ENCODE results near the gene ITIH4. TPM values are rescaled to one million over a fixed set of nuclear protein-coding genes. Genes with fewer than 3 reads are reported as not detected.

ITIH4 gene
- total RNA-seq, 1 donor from 2014 or later: 9.8 TPM

DNA sequence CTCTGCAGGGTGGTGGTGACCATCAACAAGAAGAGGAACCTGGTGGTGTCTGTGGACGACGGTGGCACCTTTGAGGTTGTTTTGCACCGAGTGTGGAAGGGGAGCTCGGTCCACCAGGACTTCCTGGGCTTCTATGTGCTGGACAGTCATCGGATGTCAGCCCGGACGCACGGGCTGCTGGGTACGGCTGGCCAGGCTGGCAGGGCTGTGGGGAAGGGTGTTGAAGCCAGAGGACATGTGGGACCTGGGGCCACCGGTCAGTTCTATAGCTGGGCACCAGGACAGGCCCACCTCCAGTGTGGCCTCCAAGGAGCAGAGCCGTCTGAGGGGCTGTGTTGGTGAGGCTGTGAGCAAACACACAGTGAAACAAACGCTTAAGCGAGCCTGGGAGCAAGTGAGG, 39.7 kb downstream of the ITIH4 start:
- Histone ChIP-seq H3K36me3 (no peaks in the 10 kb centered on the region), H3K27me3 (no peaks in the 10 kb centered on the region), H3K4me3 (no peak overlapping the region), H3K9me3 (no peaks in the 10 kb centered on the region), H3K27ac (no peak overlapping the region), H3K4me1 (no peaks in the 10 kb centered on the region)
- TF ChIP-seq, protein P1, sequence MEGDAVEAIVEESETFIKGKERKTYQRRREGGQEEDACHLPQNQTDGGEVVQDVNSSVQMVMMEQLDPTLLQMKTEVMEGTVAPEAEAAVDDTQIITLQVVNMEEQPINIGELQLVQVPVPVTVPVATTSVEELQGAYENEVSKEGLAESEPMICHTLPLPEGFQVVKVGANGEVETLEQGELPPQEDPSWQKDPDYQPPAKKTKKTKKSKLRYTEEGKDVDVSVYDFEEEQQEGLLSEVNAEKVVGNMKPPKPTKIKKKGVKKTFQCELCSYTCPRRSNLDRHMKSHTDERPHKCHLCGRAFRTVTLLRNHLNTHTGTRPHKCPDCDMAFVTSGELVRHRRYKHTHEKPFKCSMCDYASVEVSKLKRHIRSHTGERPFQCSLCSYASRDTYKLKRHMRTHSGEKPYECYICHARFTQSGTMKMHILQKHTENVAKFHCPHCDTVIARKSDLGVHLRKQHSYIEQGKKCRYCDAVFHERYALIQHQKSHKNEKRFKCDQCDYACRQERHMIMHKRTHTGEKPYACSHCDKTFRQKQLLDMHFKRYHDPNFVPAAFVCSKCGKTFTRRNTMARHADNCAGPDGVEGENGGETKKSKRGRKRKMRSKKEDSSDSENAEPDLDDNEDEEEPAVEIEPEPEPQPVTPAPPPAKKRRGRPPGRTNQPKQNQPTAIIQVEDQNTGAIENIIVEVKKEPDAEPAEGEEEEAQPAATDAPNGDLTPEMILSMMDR (IDR thresholded peaks at IDR 0.05): no peak
- intact Hi-C loops (cut with DNase I): no loop called here
- DNase-seq (ENCODE audit: low spot score in 2 of 2): no peak

- Histone ChIP-seq H3K4me3 (no peak overlapping the region), H3K4me1 (no peaks in the 10 kb centered on the region), H3K36me3 (no peaks in the 10 kb centered on the region), H3K9me3 (no peaks in the 10 kb centered on the region), H3K27ac (no peak overlapping the region), H3K27me3 (no peaks in the 10 kb centered on the region)
- intact Hi-C loops (cut with DNase I): no loop called here
- TF ChIP-seq, protein P1 (IDR thresholded peaks at IDR 0.05): no peak
- DNase-seq (ENCODE audit: low spot score in 2 of 2): no peak
These were observed 40.1 kb downstream of the ITIH4 start for GRCh38 chr3:52790337-52790736.

DNA sequence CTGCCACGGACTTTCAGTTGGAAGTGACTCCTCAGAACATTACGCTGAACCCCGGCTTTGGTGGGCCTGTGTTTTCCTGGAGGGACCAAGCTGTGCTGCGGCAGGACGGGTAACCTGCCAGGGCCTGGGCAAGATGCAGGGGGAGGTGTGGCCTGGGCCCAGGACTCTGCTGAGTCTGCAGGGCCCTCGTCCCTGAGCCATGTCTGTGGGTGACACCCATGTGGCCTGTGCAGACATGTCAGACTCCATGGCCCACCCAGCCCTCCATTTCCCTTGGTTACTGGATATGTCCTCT, 40.8 kb downstream of the ITIH4 start:
- TF ChIP-seq, protein P1 (IDR thresholded peaks at IDR 0.05): no peak
- Histone ChIP-seq H3K27me3 (no peaks in the 10 kb centered on the region), H3K36me3 (no peaks in the 10 kb centered on the region), H3K4me1 (no peaks in the 10 kb centered on the region), H3K9me3 (no peaks in the 10 kb centered on the region), H3K4me3 (no peak overlapping the region), H3K27ac (no peak overlapping the region)
- intact Hi-C loops (cut with DNase I): no loop called here
- DNase-seq (ENCODE audit: low spot score in 2 of 2): no peak

GRCh38 chr3:52788890-52789745, 41.4 kb downstream of the ITIH4 start:
- intact Hi-C loops (cut with DNase I): no loop called here
- H3K36me3 ChIP-seq: no peaks in the 10 kb centered on the region
- TF ChIP-seq, protein P1 (IDR thresholded peaks at IDR 0.05): no peak
- no peak for DNase-seq (ENCODE audit: low spot score in 2 of 2)
- no peaks in the 10 kb centered on the region for H3K27me3 ChIP-seq
- H3K4me3 ChIP-seq: no peak overlapping the region
- no peaks in the 10 kb centered on the region for H3K9me3 ChIP-seq
- H3K27ac ChIP-seq: no peak overlapping the region
- no peaks in the 10 kb centered on the region for H3K4me1 ChIP-seq

DNA sequence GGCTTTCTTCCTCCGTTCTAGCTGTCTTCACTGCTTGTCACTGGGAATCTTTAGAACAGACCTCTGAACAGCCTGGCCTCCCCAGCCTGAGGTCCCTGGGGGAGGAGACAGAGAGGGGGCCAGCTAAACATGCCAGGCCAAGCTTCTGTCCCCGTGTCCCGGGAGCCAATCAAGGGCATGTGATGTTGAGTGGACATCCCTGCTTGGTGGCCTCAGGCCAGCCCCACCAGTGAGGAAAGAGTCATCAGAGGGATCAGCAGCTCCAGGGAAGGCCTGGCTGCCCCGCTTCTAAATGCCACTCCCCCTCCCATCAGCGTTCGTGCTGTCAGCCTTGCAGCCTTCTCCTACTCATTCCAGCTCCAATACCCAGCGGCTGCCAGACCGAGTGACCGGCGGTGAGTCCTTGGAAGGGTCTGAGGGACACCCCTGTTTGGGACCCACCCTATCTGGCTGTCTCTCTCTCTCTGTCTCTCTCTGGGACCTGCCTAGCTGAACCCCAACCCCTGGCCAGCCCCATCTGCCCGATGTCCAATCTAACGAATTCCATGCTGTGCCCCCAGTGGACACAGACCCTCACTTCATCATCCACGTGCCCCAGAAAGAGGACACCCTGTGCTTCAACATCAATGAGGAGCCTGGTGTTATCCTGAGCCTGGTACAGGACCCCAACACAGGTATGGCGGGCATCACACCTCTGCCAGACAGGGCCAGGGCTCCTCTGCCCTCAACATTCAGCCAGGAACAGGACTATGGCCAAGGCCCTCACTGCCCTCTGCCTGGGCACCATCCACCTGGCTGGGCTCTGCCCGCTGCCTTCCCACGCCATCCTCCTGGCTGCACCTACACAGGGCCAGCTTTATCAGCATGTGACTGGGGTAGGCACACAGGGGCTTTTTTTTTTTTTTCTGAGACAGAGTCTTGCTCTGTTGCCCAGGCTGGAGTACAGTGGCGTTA, 42.5 kb downstream of the ITIH4 start:
- intact Hi-C loops (cut with DNase I): no loop called here
- Histone ChIP-seq H3K4me1 (no peaks in the 10 kb centered on the region), H3K4me3 (no peak overlapping the region), H3K36me3 (no peaks in the 10 kb centered on the region), H3K27me3 (no peaks in the 10 kb centered on the region), H3K9me3 (no peaks in the 10 kb centered on the region), H3K27ac (no peak overlapping the region)
- DNase-seq (ENCODE audit: low spot score in 2 of 2): no peak
- TF ChIP-seq, protein P1 (IDR thresholded peaks at IDR 0.05): no peak
